ENCODE data around the gene CTBP1.

Gene CTBP1

GRCh38 chr4:1172228-1172851, 76.6 kb downstream of the CTBP1 start, which contains the start of gene SPON2:
TSS of gene SPON2 (minus strand) at chr4:1172583.
- no peak for DNase-seq

GRCh38 chr4:1171311-1172227, 77.4 kb downstream of the CTBP1 start:
- DNase-seq, result no peak

GRCh38 chr4:1170976-1171310, 78.0 kb downstream of the CTBP1 start:
- no peak for DNase-seq

GRCh38 chr4:1170156-1170975, 78.6 kb downstream of the CTBP1 start:
- no peak for DNase-seq

GRCh38 chr4:1169691-1170096, 79.2 kb downstream of the CTBP1 start:
- DNase-seq, result no peak

GRCh38 chr4:1169171-1169671, 79.7 kb downstream of the CTBP1 start:
- no peak for DNase-seq

GRCh38 chr4:1168191-1169101, 80.5 kb downstream of the CTBP1 start:
- no peak for DNase-seq

GRCh38 chr4:1167244-1167949, 81.5 kb downstream of the CTBP1 start:
- DNase-seq, result peak; percentile 79

GRCh38 chr4:1166509-1167243, 82.3 kb downstream of the CTBP1 start:
- DNase-seq, result no peak

GRCh38 chr4:1164956-1165545, 83.9 kb downstream of the CTBP1 start:
- DNase-seq, result no peak

GRCh38 chr4:1164444-1164843, 84.5 kb downstream of the CTBP1 start:
- no peak for DNase-seq

- no peak for DNase-seq
Measured at GRCh38 chr4:1164040-1164439, 84.9 kb downstream of the CTBP1 start.
